Natural killer cell (primary cell): ENCODE measurements around the gene TBL1Y. TPM values are rescaled to one million over a fixed set of nuclear protein-coding genes. Genes with fewer than 3 reads are reported as not detected.

Source experiments
- ATAC-seq, 3 donors: fragments of 150-1000 bp in 2 of 3; fragments of 200-7000 bp in 1 of 3; cut with Tn5 transposase; 1 replicate in 1 of 3; 2 replicates in 2 of 3; pipeline ENCODE4 v1.10.0; 2021; ENCODE audit warnings: mild to moderate bottlenecking in 2 of 3, moderate library complexity in 2 of 3
- DNase-seq, 2 donors: peaks; one replicate each; pipeline versions ENCODE4 v3.0.0 to v3.0.0-alpha.2; 2013 to 2021; ENCODE audit warnings: mixed read lengths in 1 of 2
- H3K27ac ChIP-seq: one replicate; pipeline ENCODE4 v1.5.1; 2013; ENCODE audit warnings: mild to moderate bottlenecking, low read length
- H3K27me3 ChIP-seq: one replicate; pipeline ENCODE4 v1.6.1; 2013; ENCODE audit warnings: low read length; ENCODE audit not compliant: control insufficient read depth, insufficient read depth
- H3K36me3 ChIP-seq: one replicate; pipeline ENCODE4 v1.6.1; 2013; ENCODE audit warnings: low read length; ENCODE audit not compliant: control insufficient read depth, insufficient read depth
- H3K4me1 ChIP-seq: one replicate; pipeline ENCODE4 v1.6.1; 2013; ENCODE audit warnings: low read length; ENCODE audit not compliant: control insufficient read depth, insufficient read depth
- H3K4me3 ChIP-seq: one replicate; pipeline ENCODE4 v1.5.1; 2013; ENCODE audit warnings: low read length
- H3K9me3 ChIP-seq: one replicate; pipeline ENCODE4 v1.6.1; 2013; ENCODE audit warnings: low read length; ENCODE audit not compliant: control insufficient read depth, insufficient read depth
- H3K27ac Mint-ChIP-seq, 2 donors: one replicate each; pipeline ENCODE4 v1.8.0; 2022; ENCODE audit warnings: mild to moderate bottlenecking in 2 of 2, mixed read lengths in 2 of 2, moderate library complexity in 1 of 2
- H3K27me3 Mint-ChIP-seq, 2 donors: one replicate each; pipeline ENCODE4 v1.8.0; 2022; ENCODE audit warnings: low read depth in 2 of 2, mixed read lengths in 2 of 2
- H3K36me3 Mint-ChIP-seq: one replicate; pipeline ENCODE4 v1.8.0; 2022; ENCODE audit warnings: mixed read lengths
- H3K4me1 Mint-ChIP-seq, 2 donors: one replicate each; pipeline ENCODE4 v1.8.0; 2022; ENCODE audit warnings: mixed read lengths in 2 of 2
- H3K4me3 Mint-ChIP-seq: one replicate; pipeline ENCODE4 v1.8.0; 2022; ENCODE audit warnings: mild to moderate bottlenecking, moderate library complexity, mixed read lengths
- H3K9me3 Mint-ChIP-seq, 2 donors: one replicate each; pipeline ENCODE4 v1.8.0; 2022; ENCODE audit warnings: mixed read lengths in 2 of 2
- WGBS: methylation state at CpG from one replicate; pipeline ENCODE4 v1.1.7; 2013; ENCODE audit warnings: missing lambda C conversion rate; ENCODE audit not compliant: insufficient coverage; 5-methylcytosine and 5-hydroxymethylcytosine counted together
- intact Hi-C: fragments of 100-400 bp; cut with micrococcal nuclease; formaldehyde crosslinking; loops from one replicate; pipeline ENCODE4 v1.14.2; 2022
- total RNA-seq, 4 donors: library from RNA; stranded (reverse); fragments of 120-200 nt in 1 of 4; gene quantifications; one replicate each; pipeline versions ENCODE4 v1.2.3 to v1.2.4, GENCODE V29; 2013 to 2022
- TF ChIP-seq, protein P1 (sequence below): fragments of 200-600 bp; IDR thresholded peaks from one replicate; pipeline ENCODE4 v1.8.0; 2022; ENCODE audit warnings: antibody characterized with exemption

TBL1Y gene
- total RNA-seq, 3 donors from 2014 or later (not counting 1 experiment from before 2014, with no cell fraction given), result not detected

DNA sequence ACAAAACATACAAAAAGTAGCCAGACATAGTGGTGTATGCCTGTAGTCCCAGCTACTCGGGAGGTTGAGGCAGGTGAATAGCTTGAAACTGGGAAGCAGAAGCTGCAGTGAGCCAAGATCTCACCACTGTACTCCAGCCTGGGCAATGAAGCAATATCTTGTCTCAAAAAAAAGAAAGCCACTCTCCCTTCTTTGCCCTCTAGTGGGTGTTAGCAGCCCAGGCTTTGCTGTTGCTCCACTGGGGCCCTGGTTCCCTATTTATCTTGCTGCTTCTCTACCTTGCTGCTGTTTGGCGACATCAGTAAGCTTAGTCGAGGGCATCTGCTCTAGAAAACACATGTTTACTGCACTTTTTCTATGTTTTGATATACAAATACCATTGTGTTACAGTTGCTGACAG, 189.2 kb downstream of the TBL1Y start:
- Histone ChIP-seq H3K36me3 (no peaks in the 10 kb centered on the region), H3K9me3 (no peaks in the 10 kb centered on the region), H3K4me3 (no peak overlapping the region), H3K4me1 (peaks cover 36% of the 10 kb centered on the region), H3K27me3 (no peaks in the 10 kb centered on the region), H3K27ac (no peak overlapping the region)
- Mint-ChIP-seq H3K27ac (no peak overlapping the region), H3K4me3 (no peak overlapping the region), H3K4me1 (peaks cover 0 to 38% of the 10 kb centered on the region in 2 donors), H3K27me3 (no peaks in the 10 kb centered on the region), H3K36me3 (no peaks in the 10 kb centered on the region), H3K9me3 (no peaks in the 10 kb centered on the region)
- TF ChIP-seq, protein P1, sequence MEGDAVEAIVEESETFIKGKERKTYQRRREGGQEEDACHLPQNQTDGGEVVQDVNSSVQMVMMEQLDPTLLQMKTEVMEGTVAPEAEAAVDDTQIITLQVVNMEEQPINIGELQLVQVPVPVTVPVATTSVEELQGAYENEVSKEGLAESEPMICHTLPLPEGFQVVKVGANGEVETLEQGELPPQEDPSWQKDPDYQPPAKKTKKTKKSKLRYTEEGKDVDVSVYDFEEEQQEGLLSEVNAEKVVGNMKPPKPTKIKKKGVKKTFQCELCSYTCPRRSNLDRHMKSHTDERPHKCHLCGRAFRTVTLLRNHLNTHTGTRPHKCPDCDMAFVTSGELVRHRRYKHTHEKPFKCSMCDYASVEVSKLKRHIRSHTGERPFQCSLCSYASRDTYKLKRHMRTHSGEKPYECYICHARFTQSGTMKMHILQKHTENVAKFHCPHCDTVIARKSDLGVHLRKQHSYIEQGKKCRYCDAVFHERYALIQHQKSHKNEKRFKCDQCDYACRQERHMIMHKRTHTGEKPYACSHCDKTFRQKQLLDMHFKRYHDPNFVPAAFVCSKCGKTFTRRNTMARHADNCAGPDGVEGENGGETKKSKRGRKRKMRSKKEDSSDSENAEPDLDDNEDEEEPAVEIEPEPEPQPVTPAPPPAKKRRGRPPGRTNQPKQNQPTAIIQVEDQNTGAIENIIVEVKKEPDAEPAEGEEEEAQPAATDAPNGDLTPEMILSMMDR, result no peak
- DNase-seq (peak in 1 of 2 donors; percentile 31), ATAC-seq (no peak)
- WGBS, result 88% methylated on average over 3 of the region's 3 CpGs
- intact Hi-C loops, result no loop called here

DNA sequence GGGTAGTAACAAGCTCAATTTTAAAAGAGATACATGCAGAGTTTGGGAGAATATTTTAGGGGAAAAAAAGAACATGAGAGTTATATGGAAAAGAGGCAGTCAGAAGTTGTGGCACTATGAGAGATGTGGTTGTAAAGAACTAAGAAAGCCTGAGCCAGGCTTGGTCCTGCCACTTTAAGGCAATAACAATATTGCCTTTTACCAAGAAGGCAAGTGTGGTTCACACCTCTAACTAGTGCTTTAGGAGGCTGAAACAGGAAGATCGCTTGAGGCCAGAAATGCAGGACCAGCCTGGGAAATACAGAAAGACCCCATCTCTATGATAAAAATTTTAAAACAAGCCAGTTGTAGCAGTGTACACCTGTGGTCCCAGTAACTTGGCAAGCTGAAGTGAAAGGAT, 192.2 kb downstream of the TBL1Y start:
- H3K4me3 Mint-ChIP-seq, result no peak overlapping the region
- H3K27ac ChIP-seq, result no peak overlapping the region
- H3K36me3 Mint-ChIP-seq, result no peaks in the 10 kb centered on the region
- ATAC-seq (peak in 2 of 3 donors; percentile 52 to 54), DNase-seq (peak in 1 of 2 donors; percentile 5)
- peaks cover 0 to 7% of the 10 kb centered on the region in 2 donors for H3K27me3 Mint-ChIP-seq
- H3K4me1 ChIP-seq, result peaks cover 36% of the 10 kb centered on the region
- H3K4me1 Mint-ChIP-seq, result peaks cover 0 to 47% of the 10 kb centered on the region in 2 donors
- no peak overlapping the region for H3K4me3 ChIP-seq
- 60% methylated on average over 1 of the region's 1 CpG for WGBS
- intact Hi-C loops, result no loop called here
- TF ChIP-seq, protein P1, result no peak
- no peaks in the 10 kb centered on the region for H3K36me3 ChIP-seq
- H3K9me3 ChIP-seq, result no peaks in the 10 kb centered on the region
- H3K27me3 ChIP-seq, result no peaks in the 10 kb centered on the region
- H3K9me3 Mint-ChIP-seq, result no peaks in the 10 kb centered on the region
- H3K27ac Mint-ChIP-seq, result peak overlapping the region in 1 of 2 donors; percentile 80

DNA sequence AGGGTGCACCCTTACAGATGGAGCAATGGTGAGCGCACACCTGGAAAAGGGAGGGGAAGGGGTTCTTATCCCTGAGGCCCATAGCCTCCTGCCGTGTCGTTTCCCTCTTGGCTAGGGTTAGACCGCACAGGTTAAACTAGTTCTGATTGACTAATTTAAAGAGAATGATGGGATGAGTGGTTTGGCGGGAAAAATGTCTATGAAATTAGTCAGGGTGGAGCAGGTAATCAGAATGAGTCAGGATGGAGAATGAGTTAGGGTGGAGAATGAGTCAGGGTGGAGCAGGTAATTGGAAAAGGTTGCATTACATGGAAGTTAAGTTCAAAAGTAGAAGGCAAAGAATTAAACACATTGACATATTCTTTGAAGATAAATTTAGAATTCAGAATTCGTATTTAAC, 196.7 kb downstream of the TBL1Y start:
- no peak overlapping the region for H3K27ac Mint-ChIP-seq
- intact Hi-C loops, result no loop called here
- peaks cover 0 to 7% of the 10 kb centered on the region in 2 donors for H3K27me3 Mint-ChIP-seq
- peaks cover 0 to 25% of the 10 kb centered on the region in 2 donors for H3K4me1 Mint-ChIP-seq
- no peaks in the 10 kb centered on the region for H3K36me3 Mint-ChIP-seq
- H3K27me3 ChIP-seq, result no peaks in the 10 kb centered on the region
- DNase-seq (no peak), ATAC-seq (no peak)
- TF ChIP-seq, protein P1, result no peak
- no peaks in the 10 kb centered on the region for H3K9me3 Mint-ChIP-seq
- H3K4me3 Mint-ChIP-seq, result no peak overlapping the region
- no peaks in the 10 kb centered on the region for H3K36me3 ChIP-seq
- H3K27ac ChIP-seq, result no peak overlapping the region
- H3K4me1 ChIP-seq, result peaks cover 15% of the 10 kb centered on the region
- WGBS, result 100% methylated on average over 4 of the region's 6 CpGs
- no peak overlapping the region for H3K4me3 ChIP-seq
- no peaks in the 10 kb centered on the region for H3K9me3 ChIP-seq

DNA sequence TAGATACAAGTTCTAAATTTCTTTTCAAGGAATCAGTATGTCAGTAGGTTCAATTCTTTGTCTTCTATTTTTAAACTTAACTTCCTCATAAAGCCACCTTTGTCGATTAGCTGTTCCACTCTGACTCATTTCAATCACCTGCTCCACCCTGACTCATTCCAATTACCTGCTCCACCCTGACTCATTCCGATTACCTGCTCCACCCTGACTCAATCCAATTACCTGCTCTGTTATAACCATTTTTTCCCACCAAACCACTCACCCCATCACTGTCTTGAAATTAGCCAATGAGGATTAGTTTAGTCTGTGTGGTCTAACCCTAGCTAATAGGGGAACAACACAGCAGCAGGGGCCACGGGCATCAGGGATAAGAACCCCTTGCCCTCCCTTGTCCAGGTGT, 199.6 kb downstream of the TBL1Y start:
- no peak for ATAC-seq
- no peaks in the 10 kb centered on the region for H3K9me3 Mint-ChIP-seq
- peaks cover 0 to 13% of the 10 kb centered on the region in 2 donors for H3K4me1 Mint-ChIP-seq
- no peak for DNase-seq
- Histone ChIP-seq H3K36me3 (no peaks in the 10 kb centered on the region), H3K9me3 (no peaks in the 10 kb centered on the region), H3K4me1 (no peaks in the 10 kb centered on the region), H3K4me3 (no peak overlapping the region), H3K27me3 (no peaks in the 10 kb centered on the region), H3K27ac (no peak overlapping the region)
- TF ChIP-seq, protein P1, result no peak
- 59% methylated on average over 2 of the region's 3 CpGs for WGBS
- no peak overlapping the region for H3K27ac Mint-ChIP-seq
- no peak overlapping the region for H3K4me3 Mint-ChIP-seq
- intact Hi-C loops, result loop anchor here (10.0 kb wide), 1 partner anchor 55 kb away; no protein-coding TSS in a partner anchor
- peaks cover 0 to 7% of the 10 kb centered on the region in 2 donors for H3K27me3 Mint-ChIP-seq
- no peaks in the 10 kb centered on the region for H3K36me3 Mint-ChIP-seq
